ENCODE data around the gene MAGOH.
"Not testable (repeated sequence)": the region's sequence is repeated elsewhere in the genome, so short reads cannot be mapped to it uniquely, and the experiment has no call there.

Gene MAGOH

DNA sequence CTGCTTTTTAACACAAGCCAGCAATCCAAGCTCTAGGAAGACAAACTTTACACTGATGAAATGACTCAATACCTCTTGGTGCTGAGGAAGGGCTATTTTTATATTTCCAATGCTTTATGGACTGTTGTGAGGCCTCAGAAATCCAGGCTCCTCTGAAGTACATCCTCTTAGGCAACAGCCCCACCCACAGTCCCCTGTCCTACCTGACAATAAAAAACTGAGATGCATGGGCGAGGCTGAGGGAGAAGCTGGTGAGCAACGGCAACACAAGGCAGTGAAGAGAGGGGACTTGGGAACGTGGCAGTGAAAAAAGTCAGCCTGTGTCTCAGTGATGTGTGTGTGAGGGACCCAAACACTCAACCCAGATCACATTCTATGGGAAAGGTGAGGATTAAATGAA is 51.8 kb downstream of the MAGOH start:
- DNase-seq (ENCODE audit: low read depth, low spot score), result no peak
- no peak overlapping the region for H3K4me3 ChIP-seq (ENCODE audit: low read depth, low read length)
- in situ Hi-C loops (cut with HindIII; ENCODE audit: low sequenced_read_pairs), result no loop called here
- TF ChIP-seq, protein P1, sequence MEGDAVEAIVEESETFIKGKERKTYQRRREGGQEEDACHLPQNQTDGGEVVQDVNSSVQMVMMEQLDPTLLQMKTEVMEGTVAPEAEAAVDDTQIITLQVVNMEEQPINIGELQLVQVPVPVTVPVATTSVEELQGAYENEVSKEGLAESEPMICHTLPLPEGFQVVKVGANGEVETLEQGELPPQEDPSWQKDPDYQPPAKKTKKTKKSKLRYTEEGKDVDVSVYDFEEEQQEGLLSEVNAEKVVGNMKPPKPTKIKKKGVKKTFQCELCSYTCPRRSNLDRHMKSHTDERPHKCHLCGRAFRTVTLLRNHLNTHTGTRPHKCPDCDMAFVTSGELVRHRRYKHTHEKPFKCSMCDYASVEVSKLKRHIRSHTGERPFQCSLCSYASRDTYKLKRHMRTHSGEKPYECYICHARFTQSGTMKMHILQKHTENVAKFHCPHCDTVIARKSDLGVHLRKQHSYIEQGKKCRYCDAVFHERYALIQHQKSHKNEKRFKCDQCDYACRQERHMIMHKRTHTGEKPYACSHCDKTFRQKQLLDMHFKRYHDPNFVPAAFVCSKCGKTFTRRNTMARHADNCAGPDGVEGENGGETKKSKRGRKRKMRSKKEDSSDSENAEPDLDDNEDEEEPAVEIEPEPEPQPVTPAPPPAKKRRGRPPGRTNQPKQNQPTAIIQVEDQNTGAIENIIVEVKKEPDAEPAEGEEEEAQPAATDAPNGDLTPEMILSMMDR (IDR thresholded peaks at IDR 0.05; ENCODE audit: low read depth, low read length), result no peak

DNA sequence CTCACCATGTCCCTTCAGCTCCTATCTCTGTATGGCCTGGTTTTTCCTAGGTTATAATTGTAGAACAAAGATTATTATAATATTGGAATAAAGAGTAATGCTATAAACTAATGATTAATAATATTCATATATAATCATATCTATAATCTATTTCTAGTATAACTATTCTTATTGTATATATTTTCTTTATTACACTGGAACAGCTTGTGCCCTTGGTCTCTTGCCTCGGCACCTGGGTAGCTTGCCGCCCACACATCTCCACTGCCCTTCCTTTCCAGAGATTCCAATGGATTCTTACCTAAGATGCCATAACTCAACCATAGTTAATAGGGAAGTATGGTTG is 52.4 kb downstream of the MAGOH start:
- DNase-seq (ENCODE audit: low read depth, low spot score); in situ Hi-C loops (cut with HindIII; ENCODE audit: low sequenced_read_pairs); H3K4me3 ChIP-seq (ENCODE audit: low read depth, low read length): not testable (repeated sequence)

DNA sequence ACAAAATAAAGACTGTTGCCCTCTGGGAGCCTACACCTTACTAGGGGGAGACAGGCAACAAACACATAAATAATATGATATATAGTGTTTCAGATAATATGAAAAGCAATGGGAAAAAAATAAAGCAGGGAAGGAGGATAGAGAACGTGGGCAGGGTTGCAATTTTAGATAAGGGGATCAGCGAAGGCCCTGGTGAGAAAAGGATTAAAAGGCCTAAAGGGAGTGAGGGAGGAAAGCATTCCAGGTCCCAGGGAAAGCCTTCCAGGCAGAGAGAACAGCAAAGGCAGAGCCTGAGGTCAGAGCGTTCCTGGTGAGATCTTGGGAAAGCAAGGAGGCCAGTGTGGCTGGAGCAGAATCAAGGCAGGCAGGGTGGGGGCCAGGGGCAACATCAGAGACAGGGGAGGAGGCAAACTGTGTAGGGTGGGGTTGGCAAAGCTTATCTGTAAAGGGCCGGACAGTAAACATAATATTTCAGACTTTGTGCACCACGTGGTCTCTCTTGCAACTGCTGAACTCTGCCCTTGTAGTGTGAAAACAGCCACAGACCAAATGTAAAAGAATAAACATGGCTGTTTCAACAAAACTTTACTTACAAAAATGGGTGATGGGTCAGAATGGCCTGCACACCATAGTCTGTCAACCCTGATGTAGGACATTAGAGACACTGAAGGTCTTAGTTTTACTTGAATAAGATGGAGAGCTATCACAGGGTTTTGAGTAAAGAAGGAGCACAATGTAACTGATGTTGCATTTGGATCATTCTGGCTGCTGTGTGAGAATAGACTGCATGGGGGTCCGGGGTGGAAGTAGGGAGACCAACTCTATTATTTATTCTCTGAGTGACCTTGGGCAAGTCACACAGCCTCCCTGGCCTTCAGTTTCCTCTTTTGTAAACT is 55.0 kb downstream of the MAGOH start:
- in situ Hi-C loops (cut with HindIII; ENCODE audit: low sequenced_read_pairs), result no loop called here
- TF ChIP-seq, protein P1 (IDR thresholded peaks at IDR 0.05; ENCODE audit: low read depth, low read length), result no peak

DNA sequence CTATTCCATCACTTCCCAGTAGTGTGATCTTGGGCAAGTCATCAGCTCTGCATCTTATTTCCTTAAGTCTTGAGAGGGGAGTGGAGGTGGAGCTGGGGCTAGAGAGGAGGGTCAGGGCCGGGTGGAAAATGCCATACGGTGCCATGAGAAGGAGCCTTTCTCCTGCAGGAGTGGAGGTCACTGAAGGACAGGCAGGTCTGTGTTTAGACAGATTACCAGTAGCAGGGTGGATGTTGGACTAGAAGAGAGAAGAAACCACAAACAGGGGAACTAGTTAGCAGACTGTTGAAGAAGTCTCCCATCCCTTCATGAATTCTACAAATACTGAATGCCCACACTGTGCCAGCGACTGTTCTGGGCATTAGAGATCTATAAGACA is 55.6 kb downstream of the MAGOH start:
- TF ChIP-seq, protein P1 (IDR thresholded peaks at IDR 0.05; ENCODE audit: low read depth, low read length), result no peak
- H3K4me3 ChIP-seq (ENCODE audit: low read depth, low read length), result no peak overlapping the region
- DNase-seq (ENCODE audit: low read depth, low spot score), result no peak
- in situ Hi-C loops (cut with HindIII; ENCODE audit: low sequenced_read_pairs), result no loop called here

More for the DNA sequence above, 55.0 kb downstream of the MAGOH start:
- H3K4me3 ChIP-seq (ENCODE audit: low read depth, low read length), result no peak overlapping the region
- DNase-seq (ENCODE audit: low read depth, low spot score), result no peak

DNA sequence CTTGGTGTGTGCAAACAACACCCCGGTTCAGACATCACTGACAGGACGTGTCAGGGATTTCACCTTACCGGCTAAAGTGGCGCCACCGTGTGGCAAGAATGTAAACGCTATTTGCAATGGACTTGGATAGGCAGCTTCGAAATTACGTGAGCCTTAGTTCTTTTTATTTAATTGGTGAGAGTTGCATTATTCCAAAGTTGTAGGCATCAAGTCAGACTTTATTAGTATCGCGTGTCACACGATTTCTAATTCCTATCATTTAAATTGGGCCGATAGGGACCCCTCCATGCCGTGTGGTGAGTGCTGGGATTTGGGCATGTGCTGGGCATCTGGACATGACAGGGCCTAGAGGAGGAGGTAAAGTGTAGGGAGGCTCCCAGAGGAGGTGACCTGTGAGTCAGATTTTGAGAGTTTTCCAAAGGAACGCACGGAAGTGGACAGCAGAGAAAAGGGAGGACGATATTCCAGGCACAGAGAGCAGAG is 56.2 kb downstream of the MAGOH start:
- peak; percentile 77 for DNase-seq (ENCODE audit: low read depth, low spot score)
- in situ Hi-C loops (cut with HindIII; ENCODE audit: low sequenced_read_pairs), result no loop called here
- H3K4me3 ChIP-seq (ENCODE audit: low read depth, low read length), result no peak overlapping the region
- TF ChIP-seq, protein P1 (IDR thresholded peaks at IDR 0.05; ENCODE audit: low read depth, low read length), result peak; percentile 73

DNA sequence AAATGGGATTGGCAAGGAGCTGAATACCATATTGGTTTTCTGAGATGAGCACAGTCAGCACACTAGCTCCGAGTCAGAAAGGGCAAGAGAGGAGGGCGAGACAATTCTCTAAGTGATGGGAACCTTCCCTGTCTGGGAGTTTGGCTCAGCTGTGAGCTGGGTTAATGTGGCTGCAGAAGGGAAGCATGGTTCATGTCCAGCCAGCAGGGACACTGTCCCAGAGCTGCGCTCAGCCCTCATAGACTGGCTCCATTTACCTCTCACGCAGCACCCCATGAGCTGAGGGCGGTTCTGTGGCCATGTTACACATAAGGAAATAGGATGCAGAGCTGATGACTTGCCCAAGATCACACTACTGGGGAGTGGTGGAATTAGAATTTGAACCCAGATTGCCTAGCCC is 57.4 kb downstream of the MAGOH start:
- in situ Hi-C loops (cut with HindIII; ENCODE audit: low sequenced_read_pairs), result no loop called here
- TF ChIP-seq, protein P1 (IDR thresholded peaks at IDR 0.05; ENCODE audit: low read depth, low read length), result no peak
- DNase-seq (ENCODE audit: low read depth, low spot score), result no peak
- H3K4me3 ChIP-seq (ENCODE audit: low read depth, low read length), result no peak overlapping the region

DNA sequence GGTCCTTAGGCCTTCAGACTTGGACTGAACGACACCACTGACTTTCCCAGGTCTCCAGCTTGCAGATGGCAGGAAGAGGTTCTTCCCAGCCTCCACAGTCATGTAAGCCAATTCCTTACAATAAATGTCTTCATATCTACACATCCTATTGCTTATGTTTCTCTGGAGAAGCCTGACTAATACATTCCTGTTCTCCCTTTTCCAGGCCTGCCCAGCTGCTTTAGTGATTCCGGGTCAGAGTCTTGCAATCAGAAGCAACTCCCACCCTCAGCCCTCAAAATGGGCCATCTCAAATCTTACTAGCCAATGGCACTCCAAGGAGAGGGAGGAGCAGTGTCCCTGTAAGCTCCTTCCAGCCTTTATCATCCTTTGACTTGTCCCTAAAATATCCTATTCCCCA is 58.1 kb downstream of the MAGOH start:
- in situ Hi-C loops (cut with HindIII; ENCODE audit: low sequenced_read_pairs), result no loop called here
- no peak overlapping the region for H3K4me3 ChIP-seq (ENCODE audit: low read depth, low read length)
- DNase-seq (ENCODE audit: low read depth, low spot score), result no peak
- TF ChIP-seq, protein P1 (IDR thresholded peaks at IDR 0.05; ENCODE audit: low read depth, low read length), result no peak
